BE2C (cell line): ENCODE results near the gene EP400.
"Not testable (repeated sequence)": the region's sequence is repeated elsewhere in the genome, so short reads cannot be mapped to it uniquely, and the experiment has no call there.

Experiments
- DNase-seq: peaks from one replicate; pipeline ENCODE4 v3.0.0-alpha.2; 2020
- H3K27me3 ChIP-seq: fragments of 250-450 bp; sonication (Bioruptor Pico); 2 replicates; pipeline ENCODE4 v1.5.1; 2020; ENCODE audit warnings: mild to moderate bottlenecking
- H3K36me3 ChIP-seq: fragments of 250-450 bp; sonication (Bioruptor Pico); 2 replicates; pipeline ENCODE4 v1.5.1; 2020; ENCODE audit warnings: mild to moderate bottlenecking
- H3K4me1 ChIP-seq: fragments of 250-450 bp; sonication (Bioruptor Pico); 2 replicates; pipeline ENCODE4 v1.5.1; 2020
- H3K4me3 ChIP-seq: 2 replicates; pipeline ENCODE4 v1.5.1; 2011; ENCODE audit warnings: low read depth, low read length
- H3K9me3 ChIP-seq: fragments of 250-450 bp; sonication (Bioruptor Pico); 2 replicates; pipeline ENCODE4 v1.5.1; 2020
- TF ChIP-seq, protein P1 (sequence below): IDR thresholded peaks from 2 replicates; pipeline ENCODE4 v1.5.1; 2012; ENCODE audit warnings: mild to moderate bottlenecking, low read depth, low read length

EP400 gene

DNA sequence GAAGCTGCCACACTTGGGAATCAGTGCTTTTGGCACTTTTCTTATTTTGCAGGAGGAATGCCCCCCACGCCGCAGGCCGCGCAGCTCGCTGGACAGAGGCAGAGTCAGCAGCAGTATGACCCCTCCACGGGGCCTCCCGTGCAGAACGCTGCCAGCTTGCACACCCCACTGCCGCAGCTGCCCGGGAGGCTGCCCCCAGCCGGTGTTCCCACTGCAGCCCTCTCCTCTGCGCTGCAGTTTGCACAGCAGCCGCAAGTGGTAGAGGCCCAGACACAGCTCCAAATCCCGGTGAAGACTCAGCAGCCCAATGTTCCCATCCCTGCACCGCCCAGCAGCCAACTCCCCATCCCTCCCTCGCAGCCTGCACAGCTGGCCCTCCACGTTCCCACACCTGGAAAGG, 32.3 kb downstream of the EP400 start:
- TF ChIP-seq, protein P1, sequence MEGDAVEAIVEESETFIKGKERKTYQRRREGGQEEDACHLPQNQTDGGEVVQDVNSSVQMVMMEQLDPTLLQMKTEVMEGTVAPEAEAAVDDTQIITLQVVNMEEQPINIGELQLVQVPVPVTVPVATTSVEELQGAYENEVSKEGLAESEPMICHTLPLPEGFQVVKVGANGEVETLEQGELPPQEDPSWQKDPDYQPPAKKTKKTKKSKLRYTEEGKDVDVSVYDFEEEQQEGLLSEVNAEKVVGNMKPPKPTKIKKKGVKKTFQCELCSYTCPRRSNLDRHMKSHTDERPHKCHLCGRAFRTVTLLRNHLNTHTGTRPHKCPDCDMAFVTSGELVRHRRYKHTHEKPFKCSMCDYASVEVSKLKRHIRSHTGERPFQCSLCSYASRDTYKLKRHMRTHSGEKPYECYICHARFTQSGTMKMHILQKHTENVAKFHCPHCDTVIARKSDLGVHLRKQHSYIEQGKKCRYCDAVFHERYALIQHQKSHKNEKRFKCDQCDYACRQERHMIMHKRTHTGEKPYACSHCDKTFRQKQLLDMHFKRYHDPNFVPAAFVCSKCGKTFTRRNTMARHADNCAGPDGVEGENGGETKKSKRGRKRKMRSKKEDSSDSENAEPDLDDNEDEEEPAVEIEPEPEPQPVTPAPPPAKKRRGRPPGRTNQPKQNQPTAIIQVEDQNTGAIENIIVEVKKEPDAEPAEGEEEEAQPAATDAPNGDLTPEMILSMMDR: no peak
- no peak for DNase-seq
- Histone ChIP-seq H3K4me3 (no peak overlapping the region), H3K9me3 (no peaks in the 10 kb centered on the region), H3K27me3 (no peaks in the 10 kb centered on the region), H3K4me1 (no peaks in the 10 kb centered on the region), H3K36me3 (peaks cover 57% of the 10 kb centered on the region)

DNA sequence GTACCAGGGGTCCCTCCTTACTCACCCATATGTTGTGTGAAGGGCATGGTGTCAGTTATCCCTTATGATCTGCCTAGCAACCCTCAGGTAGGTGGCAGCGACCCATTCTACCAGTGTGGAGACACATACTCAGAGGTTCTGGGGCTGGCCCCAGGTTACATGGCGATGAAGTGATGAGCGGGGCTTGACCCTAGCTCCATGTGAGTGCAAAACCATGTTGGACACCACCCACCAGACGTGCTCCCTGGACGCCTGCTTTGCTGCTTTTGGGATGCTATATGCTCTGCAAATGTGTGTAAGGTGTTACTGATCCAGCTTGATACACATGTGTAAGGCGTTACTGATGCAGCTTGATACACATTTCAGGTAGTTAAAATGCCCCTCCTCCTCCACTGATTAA, 33.3 kb downstream of the EP400 start:
- H3K9me3 ChIP-seq: no peaks in the 10 kb centered on the region
- no peaks in the 10 kb centered on the region for H3K4me1 ChIP-seq
- DNase-seq: no peak
- H3K36me3 ChIP-seq: peaks cover 64% of the 10 kb centered on the region
- no peak overlapping the region for H3K4me3 ChIP-seq
- TF ChIP-seq, protein P1: no peak
- H3K27me3 ChIP-seq: no peaks in the 10 kb centered on the region

DNA sequence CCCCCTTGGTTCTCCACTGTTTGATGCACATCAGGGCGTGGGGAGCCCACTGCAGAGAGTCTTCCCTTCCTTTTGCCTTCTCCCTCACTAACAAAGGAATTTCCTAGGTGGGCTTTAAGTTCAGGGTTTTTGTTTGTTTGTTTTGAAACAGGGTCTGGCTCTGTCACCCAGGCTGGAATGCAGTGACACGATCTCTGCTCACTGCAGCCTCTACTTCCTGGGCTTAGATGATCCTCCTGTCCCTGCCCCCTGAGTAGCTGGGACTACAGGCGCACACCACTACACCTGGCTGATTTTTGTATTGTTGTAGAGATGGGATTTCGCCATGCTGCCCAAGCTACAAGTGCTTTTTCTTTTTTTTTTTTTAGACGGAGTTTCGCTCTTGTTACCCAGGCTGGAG, 33.8 kb downstream of the EP400 start:
- TF ChIP-seq, protein P1: no peak
- H3K9me3 ChIP-seq: no peaks in the 10 kb centered on the region
- peaks cover 69% of the 10 kb centered on the region for H3K36me3 ChIP-seq

DNA sequence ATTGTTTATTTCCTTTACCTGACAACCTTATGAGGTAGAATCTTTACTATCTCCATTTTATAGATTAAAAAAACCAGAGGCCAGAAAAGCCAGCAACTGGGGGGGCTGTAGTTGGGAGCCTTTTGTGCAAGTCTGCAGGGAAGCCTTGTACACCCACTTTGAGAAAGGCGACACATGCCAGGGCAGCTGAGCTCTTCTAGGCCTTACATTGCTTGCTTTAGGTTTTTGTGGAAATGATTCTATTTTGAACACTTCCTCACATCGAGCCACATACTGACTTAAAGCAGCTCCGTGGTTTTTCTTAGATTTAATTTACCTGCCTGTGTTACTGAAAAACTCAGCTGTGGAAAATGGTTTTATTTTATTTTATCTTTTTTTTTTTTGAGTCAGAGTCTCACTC, 34.6 kb downstream of the EP400 start:
- Histone ChIP-seq H3K36me3 (peaks cover 75% of the 10 kb centered on the region), H3K9me3 (no peaks in the 10 kb centered on the region), H3K27me3 (no peaks in the 10 kb centered on the region), H3K4me3 (no peak overlapping the region), H3K4me1 (no peaks in the 10 kb centered on the region)
- TF ChIP-seq, protein P1: no peak
- no peak for DNase-seq

More for the DNA sequence above, 33.8 kb downstream of the EP400 start:
- Histone ChIP-seq H3K27me3 (no peaks in the 10 kb centered on the region), H3K4me1 (no peaks in the 10 kb centered on the region), H3K4me3 (no peak overlapping the region)
- DNase-seq: no peak

DNA sequence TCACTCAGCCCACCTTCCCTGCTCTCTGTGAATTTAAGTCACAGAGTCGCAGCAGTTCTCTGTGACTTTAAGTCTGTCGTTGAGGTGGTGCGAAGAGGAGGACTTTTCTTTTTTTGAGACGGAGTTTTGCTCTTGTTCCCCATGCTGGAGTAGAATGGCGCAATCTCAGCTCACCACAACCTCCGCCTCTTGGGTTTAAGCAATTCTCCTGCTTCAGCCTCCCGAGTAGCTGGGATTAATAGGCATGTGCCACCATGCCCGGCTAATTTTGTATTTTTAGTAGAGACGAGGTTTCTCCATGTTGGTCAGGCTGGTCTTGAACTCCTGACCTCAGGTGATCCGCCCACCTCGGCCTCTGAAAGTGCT, 35.8 kb downstream of the EP400 start:
- not testable (repeated sequence) for H3K9me3 ChIP-seq, H3K4me1 ChIP-seq, H3K27me3 ChIP-seq, DNase-seq, H3K4me3 ChIP-seq
- peaks cover 75% of the 10 kb centered on the region for H3K36me3 ChIP-seq

DNA sequence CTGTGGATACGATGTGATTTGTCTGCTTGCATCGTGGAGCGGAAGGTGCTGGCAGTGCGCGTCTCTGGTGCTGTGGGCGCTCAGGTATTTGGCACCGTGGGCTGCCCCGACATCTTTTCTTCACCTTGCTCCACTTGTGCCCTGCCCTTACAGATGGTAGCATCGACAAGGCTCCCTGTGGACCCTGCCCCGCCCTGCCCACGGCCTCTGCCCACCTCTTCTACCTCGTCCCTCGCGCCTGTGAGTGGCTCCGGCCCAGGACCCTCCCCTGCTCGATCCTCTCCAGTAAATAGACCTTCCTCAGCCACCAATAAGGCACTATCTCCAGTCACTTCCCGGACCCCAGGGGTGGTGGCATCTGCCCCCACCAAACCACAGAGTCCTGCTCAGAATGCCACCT, 36.6 kb downstream of the EP400 start:
- Histone ChIP-seq H3K36me3 (peaks cover 74% of the 10 kb centered on the region), H3K27me3 (no peaks in the 10 kb centered on the region), H3K4me3 (no peak overlapping the region), H3K9me3 (no peaks in the 10 kb centered on the region), H3K4me1 (no peaks in the 10 kb centered on the region)
- no peak for DNase-seq
- TF ChIP-seq, protein P1: no peak

DNA sequence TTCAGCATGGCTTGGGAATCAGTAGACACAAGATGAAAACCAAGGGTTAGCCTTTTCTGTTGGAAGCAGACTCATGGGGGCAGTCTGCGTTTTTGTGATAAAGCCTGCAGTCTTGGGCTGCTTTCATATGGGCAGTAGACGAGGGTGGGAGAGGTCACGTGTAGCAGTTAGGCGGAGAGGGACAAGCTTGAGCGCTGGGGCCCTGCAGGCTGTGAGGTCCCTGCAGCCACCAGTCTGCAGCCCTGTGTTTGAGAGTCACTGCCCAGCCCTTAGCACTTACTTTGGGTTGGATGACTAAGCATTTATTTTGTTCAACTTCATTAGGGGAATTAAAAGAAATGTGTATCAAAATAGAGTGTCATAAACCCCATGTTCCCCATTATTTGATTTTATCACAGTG, 37.2 kb downstream of the EP400 start:
- no peak overlapping the region for H3K4me3 ChIP-seq

More for the DNA sequence above, 37.2 kb downstream of the EP400 start:
- H3K9me3 ChIP-seq: no peaks in the 10 kb centered on the region
- DNase-seq: no peak
- TF ChIP-seq, protein P1: no peak
- H3K27me3 ChIP-seq: no peaks in the 10 kb centered on the region
- H3K4me1 ChIP-seq: no peaks in the 10 kb centered on the region
- peaks cover 72% of the 10 kb centered on the region for H3K36me3 ChIP-seq
